Amygdala (tissue), 56 donors: ENCODE measurements around the gene RSRP1.

Experiments
- DNase-seq, 56 donors: peaks; one replicate each; lab custom pipeline; 2025; lab: John Stamatoyannopoulos, UW

Gene RSRP1

GRCh38 chr1:25220666-25221065, 26.6 kb downstream of the RSRP1 start:
- DNase-seq = no peak

DNA sequence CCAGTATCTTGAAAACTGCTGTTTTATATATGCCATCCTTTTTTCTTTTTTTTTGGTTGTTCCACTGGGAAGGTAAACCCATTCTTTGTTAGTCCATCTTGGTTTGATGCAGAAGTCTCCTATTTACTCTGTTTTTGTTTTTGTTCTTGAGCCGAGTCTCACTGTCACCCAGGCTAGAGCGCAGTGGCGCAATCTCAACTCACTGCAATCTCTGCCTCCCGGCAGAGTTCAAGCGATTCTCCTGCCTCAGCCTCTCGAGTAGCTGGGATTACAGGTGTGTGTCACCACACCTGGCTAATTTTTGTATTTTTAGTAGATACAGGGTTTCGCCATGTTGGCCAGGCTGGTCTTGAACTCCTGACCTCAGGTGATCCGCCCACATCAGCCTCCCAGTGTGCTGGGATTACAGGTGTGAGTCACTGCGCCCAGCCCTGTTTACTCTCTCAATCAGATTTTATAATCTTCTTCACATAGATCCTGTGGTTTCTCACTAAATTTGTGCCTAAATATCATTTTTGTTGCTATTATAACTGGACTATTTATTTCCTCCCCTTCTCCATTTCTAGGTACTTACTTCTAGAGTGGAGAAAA, 27.5 kb downstream of the RSRP1 start:
- no peak for DNase-seq

DNA sequence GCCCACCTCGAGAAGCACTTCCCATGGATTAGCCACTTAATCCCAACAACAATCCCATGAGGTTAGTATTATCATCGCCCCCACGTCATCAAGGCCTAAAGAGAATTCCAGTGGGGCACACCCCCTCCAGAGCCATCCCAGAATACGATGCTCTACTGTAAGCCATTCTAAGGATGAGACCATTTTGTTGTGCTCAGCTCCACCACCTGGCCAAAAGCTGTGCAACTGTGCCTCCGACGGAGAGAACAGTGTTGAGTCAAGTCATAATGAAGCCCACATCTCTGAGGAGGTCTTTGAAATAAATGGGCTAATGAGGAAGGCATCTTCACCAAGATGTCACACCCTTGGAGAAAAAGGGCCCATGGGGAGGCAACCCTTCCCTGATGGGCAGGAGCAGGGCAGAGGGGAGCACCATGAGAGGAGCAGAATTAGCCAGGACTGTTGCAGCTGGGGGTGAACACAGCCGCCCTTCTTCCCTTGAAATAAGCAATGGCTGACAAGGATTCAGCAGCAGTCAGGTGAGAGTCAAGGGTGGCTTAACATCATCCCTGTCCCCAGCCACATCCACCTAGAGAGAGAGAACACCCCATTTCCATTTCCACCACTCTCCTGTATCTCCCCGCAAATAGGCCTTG, 29.5 kb downstream of the RSRP1 start:
- no peak for DNase-seq

DNA sequence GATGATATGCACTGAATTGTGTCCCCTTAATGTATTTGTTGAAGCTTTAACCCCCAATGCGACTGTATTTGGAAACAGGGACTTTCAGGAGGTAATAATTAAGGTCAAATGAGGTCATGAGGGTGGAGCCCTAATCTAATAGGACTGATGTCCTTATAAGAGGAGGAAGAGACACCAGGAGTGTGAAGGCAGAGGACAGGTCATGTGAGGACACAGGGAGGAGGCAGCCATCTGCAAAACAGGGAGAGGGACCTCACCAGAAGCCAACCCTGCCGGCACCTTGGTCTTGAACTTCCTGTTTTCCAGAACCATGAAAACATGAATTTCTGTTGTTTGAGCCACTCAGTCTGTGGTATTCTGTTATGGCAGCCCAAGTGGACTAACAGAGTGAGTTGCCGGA, 30.2 kb downstream of the RSRP1 start:
- no peak for DNase-seq

- no peak for DNase-seq
Observed at GRCh38 chr1:25216123-25216522, 31.1 kb downstream of the RSRP1 start.

DNA sequence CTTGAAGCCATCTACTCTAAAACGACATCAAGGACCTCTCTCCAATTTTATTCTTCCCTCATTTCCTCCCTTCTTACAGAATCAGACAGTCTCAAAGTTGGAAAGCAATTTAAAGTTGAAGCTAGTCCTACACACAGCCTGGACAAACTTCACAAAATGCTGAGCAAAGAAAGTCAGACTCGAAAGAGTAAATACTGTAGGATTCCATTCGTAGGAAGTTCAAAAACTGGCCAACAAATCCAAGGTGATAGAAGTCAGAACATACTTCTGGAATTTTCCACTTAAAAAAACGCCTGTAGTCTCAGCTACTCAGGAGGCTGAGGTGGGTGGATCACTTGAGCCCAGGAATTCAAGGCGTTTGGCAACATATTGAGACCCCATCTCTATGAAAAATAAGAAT, 34.5 kb downstream of the RSRP1 start:
- DNase-seq = no peak

DNA sequence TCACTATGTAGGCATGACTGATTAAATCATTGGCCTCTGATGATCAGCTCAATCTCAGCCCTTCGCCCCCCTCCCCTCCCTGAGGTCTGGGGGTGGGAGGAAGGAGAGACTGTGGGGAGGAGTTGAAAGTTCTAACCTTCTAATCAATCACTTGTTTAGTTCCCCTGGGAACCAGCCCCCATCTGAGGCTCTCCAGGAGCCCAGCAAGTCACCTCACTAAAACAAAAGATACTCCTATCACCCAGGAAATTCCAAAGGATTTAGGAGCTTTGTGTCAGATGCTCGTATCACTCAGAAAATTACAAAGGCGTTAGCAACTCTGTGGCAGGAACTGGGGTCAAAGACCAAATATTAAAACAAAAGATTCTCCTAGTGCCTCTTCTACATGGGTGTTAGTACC, 36.5 kb downstream of the RSRP1 start:
- DNase-seq = no peak

- DNase-seq = no peak
Observed at GRCh38 chr1:25209516-25209915, 37.7 kb downstream of the RSRP1 start.

DNA sequence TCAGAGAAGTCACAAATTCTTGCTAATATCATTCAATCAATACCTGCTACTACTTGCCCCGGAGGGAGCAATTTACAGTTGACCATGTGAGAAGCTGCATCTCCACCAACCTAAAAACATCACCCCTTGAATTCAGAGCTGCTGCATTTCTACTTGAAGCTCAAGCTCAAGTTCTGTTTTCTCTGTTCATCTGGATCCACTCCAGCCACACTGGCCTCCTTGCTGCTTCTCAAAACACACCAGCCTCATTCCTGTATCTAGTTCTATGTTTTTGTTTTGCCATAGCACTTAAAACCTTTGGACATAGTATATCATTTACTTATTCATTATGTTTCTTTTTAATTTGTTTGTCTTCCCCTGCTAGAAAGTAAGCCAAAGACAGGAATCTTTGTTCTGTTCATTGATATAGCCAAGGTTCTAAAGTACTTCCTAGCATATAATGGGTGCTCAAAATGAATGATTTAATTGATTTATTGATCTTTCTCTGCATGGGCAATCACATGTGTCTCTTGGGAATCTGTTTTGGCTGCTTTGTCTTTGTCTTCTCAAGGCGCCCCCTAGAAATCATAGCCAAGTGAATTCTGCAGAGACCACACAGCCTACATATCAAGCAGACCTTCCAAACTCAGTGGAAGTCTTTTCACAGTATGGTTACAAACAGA, 38.6 kb downstream of the RSRP1 start:
- DNase-seq = no peak

- no peak for DNase-seq
Observed at GRCh38 chr1:25208092-25208491, 39.2 kb downstream of the RSRP1 start.

DNA sequence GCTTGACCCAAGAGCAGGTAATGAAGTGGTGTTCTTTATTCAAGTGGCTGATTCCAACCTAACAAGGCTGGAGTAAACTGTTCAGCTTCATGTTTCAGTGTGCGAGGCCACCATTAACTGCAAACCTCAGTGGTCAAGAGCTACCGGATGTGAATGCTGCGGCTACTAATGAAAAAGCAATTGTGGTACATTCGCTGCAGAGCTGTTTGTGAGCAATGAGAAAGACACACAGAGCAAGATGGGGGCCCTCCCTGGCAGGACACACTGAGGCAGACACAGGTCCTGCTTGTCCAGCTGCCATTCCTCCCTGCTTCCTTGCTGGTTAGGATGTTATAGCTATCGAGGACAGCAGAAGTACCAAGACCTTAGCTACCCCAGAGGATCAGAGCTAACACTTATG, 41.1 kb downstream of the RSRP1 start:
- DNase-seq = no peak

GRCh38 chr1:25205786-25206185, 41.5 kb downstream of the RSRP1 start:
- DNase-seq = no peak

DNA sequence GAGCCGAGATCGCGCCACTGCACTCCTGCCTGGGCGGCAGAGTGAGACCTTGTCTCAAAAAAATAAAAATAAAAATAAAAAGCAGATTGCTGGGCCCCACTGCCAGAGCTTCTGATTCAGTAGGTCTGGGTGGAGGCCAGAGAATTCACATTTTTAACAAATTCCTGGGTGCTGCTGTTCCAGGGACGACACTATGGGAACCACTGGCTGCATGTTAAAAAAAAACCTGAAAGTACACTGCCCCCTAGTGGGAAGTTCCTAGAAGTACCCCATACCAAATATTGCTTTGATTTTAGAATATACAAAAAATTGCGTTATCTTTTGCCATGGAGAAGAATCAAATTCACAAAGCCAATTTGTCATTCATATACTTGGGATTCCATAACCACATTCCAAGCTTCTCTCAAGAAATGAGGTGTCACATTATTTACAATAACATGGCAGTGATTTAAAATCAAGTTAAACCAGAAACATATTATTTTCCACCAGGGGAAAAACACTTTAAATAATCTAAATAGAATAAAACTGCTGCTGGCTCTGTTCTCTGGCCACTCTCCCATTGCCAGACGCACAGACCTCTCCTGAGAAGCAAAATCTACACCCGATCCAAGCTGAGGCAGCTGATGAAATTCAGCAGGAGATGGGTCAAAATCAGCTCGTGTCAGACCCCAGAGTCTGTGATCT, 42.3 kb downstream of the RSRP1 start:
- peak in 5 of 56 donors; percentile 3 to 22 (median 8) for DNase-seq

DNA sequence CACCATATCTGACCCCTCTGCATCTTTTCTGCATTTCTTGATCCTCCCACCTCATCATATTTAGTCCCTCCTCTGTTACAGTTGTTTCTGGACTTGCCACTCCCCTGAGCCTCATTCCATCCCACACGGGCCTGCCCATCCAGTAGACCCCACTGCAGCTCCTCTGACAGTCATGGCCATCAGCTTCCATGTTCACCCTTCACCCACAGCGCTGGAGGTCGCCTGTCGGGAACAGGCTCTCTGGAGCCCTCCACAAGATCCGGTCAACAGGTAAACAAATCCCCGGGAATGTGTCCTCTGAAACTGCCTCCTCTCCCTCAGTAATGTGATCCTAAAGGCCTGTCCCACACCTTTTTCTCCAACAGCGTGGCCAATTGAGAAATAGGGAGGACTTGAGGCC, 46.2 kb downstream of the RSRP1 start:
- DNase-seq = no peak

- no peak for DNase-seq
Observed at GRCh38 chr1:25199819-25200620, 47.2 kb downstream of the RSRP1 start.

DNA sequence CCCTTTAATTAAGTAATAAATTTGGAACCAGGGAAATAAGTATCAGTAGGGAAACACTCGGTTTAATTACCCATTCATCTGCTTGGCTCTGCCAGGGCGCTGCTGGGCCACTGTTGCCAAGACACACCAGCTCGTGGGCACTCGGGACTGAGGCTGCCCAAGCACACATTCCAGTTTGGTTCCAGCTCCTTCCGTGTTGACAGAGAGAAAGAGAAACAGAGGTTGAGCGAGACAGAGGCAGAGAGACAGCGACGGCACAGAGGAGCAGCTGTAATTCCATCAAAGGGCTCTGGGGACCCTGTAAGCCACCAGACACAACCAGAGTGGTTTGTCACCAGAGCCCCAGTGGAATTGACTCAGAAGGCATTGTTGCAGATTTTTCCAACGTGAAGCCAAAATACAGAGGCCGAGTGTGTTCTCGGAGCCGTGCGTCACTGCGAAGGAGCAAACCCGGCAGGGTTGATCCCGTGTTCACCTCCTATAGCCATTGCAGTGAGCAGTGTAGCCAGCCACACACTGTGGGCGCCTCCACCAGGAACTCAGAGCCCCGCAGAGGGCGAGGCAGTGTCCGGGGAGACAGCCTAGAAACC, 48.5 kb downstream of the RSRP1 start:
- DNase-seq = peak in 45 of 56 donors; percentile 14 to 74 (median 40)

DNA sequence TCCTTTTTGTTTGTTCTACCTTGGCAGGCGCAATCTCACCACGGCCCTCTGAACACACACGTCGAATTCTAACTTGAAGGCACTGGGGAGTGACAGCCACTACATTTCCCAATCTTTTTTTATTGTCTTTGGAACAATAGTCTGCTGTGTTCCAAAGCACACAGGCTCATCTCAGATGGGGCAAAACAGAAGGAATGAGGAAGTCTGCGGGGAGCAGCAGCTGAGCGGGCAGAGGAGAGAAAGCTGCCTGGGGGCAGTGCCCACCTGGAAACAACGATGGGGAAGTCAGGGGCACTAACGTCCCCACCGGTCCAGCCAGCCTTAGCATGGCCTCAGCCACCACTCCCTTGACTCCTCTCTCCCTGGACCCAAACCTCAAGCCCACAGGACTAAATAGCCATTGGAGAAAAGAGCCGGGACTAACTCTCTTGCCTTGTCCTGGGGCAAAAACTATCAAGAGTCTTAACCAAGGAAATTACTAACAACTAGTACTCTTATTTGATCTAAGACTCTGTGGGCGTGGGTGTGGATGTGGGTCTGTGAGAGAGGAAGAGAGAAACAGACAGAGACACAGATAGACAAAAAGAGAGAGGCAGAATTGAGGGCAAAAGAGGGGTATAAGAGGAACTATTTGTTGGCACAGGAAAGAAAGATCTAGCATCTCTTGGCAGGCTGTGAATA, 49.1 kb downstream of the RSRP1 start:
- peak in 13 of 56 donors; percentile 1 to 31 (median 8) for DNase-seq

- DNase-seq = no peak
Observed at GRCh38 chr1:25197235-25197975, 49.8 kb downstream of the RSRP1 start.

DNA sequence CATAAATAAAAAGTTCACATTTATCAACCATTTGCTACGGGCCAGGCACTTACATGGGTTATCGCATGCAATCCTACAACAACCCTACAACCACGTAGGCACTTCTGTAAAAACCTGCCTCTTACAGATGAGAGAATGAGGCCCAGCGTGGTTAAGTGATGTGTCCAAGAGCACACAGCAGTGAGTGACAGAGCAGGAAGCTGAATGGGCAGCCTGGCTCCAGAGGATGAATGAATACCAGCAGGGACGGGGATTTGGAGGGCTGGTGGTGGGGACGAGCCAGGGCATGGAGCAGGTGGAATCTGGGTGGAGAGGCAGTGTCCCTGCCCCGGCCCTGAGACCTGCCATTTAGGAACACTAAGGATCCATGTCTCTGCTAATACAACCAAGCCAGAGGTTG, 50.4 kb downstream of the RSRP1 start:
- no peak for DNase-seq
